HG02973 (cell line): ENCODE measurements around the gene APP.
"Not testable (repeated sequence)": the region's sequence is repeated elsewhere in the genome, so short reads cannot be mapped to it uniquely, and the experiment has no call there.

ENCODE experiments used
- ATAC-seq: cut with Tn5 transposase; IDR thresholded peaks from one replicate; pipeline ENCODE4 v1.9.1; 2021; ENCODE audit warnings: moderate library complexity; ENCODE audit not compliant: unreplicated experiment

APP gene

DNA sequence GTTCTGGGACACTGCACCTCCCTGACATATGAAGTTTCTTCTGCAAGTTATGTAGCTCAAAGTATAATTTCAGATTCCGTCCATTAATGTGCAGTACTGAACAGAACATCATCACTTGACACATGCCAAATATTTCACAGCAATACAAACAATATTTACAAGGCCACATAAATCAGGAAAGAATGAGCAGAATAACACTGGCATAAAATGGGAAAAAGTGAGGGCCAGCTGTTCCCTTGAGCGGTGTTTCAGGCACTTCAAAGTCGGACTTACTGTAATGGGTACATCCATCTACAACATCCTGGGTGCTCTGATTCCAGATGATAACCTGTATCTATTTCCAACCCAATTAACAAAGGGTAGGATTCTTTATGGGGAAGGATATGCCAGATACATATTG is 217.4 kb downstream of the APP start:
- ATAC-seq: no peak

DNA sequence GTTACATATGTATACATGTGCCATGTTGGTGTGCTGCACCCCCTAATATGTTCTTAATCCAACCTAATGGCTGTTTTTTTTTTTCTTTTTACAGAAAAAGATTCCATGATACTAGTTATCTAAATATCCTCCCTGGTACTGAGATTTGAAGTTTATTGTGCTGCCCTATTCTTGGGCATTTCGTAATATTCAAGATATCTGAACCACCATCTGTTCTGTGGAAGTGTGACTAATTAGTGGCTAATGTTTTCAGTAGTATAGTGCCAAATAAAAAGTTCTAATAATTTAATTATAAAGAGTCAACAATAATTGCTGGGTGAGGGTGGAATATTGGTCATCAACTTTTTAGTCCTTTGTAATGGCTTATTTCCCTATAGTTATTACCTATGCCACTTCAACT is 218.3 kb downstream of the APP start:
- ATAC-seq: no peak

DNA sequence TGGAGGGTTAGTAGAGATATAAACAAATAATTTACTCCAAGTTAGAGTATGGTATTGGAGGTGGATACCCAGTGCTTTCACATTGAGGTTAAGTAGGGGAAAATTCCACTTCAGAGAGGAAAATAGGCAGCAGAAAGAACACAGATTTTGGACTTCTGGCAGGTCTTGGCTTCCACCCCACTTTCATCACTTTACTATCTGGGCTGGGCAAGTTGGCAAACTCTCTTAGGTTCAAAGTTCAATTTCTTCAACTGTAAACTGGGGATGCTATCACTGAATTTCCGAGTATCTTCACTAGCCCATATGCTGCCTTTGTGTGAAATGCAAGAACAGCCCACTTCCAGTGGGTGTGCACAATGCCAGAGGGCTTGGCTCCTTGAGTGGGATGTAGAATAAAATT is 220.9 kb downstream of the APP start:
- no peak for ATAC-seq

DNA sequence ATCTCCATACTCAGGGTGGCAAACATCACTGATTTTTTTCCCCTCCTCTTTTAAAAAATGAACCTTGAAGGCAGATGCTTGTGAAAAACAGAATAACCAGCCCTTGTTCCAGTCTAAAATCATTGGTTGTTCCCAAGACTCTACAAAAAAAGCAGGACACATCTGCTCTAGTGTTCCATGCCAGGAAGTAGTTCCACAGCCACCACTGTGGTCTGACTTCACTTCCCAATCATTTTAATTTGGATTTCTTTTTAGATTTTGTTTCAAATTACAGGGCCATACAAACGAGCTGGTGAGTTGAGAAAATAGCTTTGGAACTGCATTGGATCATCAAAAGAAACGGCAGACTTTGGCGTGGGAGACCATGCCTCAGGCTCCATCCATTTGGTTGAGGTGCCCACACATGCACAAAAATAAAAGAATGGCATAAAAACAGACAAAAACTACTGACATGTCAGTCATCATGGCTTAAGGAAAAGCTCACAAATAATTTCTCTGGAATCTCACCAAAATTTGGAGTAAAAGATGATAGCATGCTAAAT is 225.8 kb downstream of the APP start:
- no peak for ATAC-seq

DNA sequence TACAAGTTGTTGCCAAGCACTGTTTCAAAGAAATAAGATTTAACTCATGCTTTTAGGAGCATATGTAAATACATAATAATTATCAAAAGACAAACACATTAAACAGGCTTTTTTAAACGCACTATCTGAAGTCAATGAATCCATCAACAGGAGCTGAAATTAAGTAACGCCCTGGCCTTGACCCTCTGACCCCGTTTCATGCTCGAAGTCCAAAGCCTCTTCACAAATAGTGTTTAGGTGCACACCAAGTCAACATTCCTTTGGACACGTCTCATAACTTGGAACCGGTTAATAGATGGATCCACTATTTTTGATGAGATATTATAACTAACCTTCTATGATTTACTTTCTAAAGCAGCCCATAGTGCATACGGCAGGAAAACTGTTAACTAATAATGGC is 226.5 kb downstream of the APP start:
- no peak for ATAC-seq

DNA sequence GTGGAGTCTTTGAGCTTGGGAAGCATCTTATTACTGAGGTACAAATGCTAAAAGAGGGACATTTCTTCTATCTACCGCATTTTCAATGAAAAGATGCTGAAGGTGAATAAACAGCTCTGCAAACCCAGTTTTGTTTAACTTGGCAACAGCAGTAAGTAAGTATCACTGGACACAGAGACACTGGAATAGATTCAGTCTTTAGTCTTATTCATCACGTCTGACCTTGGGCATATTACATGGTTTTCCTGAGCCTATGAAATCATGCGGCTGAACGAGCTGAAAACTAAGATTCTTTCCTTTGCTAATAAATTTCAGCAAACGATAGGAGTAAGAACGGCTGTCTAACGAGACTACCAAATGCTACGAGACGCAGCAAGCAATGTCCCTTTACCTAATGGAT is 228.4 kb downstream of the APP start:
- no peak for ATAC-seq

DNA sequence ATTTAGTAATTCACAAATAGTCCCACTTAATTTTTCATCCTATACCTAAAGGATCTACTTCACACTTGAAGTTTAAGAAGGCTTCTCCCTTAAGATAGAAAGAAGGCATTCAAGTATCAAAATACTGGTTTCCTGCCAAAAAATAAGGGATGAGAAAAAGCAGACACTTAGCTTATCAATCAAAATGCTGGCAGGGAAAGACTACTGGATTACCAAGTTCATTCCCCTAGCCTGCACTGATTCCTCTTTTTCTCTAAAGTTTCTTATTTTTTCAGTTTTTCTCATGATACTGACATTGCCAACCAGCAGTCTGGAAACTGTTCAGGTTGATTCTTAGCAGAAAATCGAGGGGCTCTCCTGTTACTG is 231.2 kb downstream of the APP start:
- ATAC-seq: no peak

DNA sequence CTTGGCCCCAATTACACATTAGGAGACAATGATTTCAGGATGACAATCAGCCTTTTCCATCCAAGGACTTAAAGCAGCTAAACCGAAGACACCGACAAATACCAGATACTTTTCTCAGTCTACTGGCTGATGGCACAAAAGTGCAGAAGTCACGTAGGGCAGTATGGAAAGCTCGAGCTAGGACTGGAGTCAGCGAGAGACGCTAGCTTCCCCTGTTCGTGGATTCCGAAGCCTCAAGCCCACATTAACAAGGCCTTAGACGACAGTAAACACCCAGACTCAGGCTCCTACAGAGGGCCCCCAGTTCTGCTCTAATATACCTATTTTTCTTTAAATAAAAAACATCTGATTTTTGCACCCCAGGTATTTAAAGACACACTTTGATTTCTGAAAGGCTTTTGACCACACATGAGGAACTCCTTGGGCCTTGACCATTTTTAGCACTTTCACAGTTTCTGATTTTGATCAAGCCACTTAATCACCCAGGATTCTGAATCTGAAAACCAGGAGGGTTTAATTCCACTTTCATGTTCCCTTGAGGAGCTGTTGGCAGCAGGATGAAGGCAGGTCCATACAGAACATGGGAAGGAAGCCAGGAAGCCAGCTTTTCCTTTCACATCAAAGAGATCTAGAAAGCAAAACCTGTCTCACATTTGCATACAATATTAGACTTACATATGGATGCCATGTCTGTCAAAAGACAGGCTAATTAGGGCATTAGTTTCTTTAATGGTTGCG is 231.7 kb downstream of the APP start:
- no peak for ATAC-seq

DNA sequence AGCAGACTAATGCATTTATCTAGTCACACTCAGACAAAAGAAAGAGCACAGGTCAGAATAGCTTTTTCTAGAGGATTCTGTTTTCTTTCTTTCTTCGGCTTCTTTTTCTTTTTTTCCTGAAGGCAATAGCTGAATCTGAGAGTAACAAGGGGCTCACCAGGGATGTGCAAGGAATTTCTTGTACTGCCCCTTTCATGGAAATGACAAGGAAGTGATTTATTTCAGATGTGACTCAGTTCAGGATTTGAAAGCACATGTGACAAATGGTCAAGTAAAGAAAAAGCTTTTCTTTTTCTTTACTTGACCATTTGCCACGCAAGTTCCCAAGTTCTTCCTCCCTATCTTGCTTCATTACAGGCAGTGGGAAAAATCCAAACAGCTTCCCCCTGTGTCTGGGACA is 233.8 kb downstream of the APP start:
- no peak for ATAC-seq

DNA sequence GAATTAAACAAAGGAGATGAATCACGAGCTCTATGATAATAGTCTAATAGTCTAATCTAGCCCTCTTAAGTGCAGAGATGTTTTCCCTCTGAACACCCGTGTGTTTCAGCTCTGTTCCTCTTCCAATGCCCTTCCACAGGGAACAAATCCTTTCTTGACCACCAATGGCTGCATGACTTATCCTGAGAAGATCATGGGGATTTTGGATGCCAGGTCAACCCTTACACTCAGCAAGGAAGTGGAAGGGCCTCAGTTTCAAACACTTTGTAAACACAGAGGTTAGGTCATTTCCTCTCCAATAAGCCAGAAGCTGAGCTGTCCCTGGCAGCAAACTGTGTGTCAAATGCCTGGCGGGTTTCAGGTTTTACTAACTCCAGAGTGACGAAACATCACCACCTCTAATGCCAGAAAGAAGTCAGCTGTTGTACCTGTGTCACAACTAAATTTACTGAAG is 235.8 kb downstream of the APP start:
- ATAC-seq: no peak

DNA sequence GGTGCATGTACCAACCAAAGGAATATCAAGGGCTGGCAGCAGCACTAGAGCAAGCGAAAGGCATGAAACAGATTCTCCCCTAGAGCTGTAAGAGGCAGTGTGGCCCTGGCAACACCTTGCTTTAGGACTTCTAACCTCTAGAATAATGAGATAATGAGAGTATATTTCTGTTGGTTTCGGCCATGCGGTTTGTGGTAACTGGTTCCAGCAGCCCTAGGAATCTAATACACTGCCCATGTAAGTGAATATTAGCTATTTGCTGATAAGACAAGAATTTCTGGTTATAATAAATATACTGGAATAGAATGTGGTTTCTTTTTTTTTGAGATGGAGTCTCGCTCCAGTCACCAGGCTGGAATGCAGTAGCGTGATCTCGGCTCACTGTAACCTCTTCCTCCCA is 236.4 kb downstream of the APP start:
- no peak for ATAC-seq

DNA sequence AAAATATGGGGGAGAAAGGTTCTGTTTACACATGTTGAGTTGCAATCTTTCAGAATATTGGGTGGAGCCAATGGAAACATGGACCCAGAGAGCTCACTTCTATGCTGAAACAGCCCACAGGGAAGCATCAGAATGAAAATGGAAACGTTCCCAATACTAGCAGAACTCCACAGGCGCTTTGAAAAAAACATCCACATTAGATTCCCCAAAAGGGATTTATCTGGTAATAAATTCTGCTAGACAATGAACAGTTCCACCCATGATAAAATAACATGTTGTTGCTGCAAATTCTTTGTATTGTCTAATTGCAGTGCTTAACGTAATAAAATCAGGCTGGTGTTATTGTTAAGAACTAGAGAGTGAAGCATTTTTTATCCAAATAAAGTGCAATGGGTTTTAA is 238.8 kb downstream of the APP start:
- no peak for ATAC-seq

DNA sequence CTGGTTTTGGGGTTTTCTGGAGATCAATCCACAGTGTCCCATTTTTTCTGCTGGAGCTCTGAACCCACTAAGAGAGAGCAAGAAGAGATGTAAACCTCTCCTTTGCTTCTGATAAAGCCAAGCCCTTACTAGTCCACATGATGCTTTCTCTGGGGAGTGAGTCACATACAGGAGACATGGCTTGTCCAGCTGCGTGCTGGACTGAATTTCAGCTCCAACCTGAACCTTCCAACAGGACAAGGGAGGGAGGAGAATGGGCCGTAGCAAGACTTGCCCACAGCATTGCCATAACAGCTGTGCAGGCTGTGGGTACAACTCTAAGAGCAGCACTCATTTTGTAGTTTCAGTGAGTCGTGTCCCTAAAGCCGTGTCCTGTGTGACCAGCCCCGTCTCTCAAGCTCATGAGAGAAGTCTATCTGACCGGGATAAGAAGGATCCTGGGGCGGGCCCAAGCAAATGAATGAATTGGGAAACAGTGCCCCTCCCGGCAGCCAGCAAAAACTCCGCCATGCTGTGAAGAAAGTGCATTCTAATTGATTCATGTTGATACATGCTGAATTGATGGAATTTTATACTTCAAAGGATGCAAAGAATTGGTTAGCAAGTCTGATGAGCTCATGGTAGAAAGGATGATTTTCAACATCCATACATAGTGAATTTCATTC is 240.6 kb downstream of the APP start:
- no peak for ATAC-seq

DNA sequence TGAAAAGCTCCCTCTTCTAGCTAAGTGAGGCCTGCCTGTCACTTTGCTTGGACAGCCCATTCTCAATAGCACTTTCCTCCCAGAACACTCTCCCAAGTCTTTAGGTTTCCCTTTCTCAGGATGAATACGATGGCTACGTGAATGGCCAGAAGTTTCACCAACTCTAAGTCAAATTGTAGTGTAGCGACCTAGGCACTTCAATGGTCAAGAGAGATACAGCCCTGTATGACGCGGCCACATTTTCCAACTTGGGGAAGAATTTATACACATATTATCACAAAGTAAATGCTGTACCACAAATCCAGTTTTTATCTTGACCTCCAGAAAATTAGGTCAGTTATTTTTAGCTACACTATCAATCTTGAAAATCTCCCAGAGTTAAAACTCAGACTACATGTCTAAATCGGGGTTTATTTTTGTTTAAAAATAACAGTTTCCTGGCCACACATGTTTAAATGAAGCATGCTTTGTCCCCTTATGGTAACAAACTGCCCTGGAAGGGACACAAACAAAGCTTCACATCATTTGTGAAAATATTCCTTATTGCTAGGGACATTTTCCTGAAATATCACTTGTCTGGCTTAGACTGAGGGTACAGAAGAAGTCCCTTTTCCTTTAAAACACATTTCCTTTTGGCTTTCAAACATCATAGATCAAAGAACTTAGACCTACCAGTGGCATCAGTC is 243.2 kb downstream of the APP start:
- ATAC-seq: no peak

DNA sequence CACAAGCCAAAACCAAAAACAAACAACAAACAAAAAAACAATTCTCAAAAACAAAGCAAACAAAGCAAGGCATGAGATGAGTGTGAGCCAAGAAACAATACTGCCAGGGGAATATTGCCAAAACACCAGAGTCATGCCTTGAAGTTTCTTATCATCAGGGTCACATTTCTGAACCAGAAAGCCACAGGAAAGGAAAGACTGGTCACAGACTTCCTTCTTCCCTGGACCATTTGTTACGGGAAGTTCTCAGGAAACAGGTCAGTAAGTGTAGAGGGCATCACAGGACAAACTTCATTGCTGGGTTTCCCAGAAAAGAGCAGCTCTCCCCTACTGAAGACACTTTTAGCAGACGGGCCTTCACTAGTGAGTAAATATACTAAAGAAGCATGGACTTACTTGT is 244.6 kb downstream of the APP start:
- no peak for ATAC-seq

DNA sequence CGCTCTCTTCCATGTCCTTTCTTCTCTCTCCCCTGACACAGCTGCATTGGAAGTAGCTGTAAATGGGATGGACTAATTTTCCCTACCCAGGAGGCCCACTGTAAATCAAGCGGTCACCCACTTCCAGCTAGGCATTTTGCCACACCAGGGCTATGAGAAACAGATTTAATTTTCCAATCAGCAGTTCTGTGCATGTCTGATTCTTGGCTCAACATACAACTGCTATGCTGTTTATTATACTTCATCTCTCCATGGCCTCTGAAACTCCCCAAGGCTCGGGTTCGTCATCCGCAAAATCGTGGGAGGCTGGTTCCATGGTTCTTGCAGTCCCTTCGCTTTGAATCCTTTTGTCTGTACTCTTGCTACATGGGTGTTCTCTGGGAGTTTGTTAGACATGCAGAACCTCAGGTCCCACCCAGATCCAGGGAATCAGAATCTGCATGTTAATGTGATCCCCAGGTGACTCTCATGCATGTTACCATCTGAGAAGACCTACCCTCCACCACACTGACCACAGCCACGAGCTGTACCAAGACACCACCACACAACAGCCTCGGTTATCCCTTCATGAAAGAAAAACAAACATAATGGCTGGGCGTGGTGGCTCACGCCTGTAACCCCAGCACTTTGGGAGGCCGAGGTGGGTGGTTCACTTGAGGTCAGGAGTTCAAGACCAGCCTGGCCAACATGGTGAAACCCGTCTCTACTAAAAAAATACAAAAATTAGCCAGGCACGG is 245.3 kb downstream of the APP start:
- no peak for ATAC-seq

DNA sequence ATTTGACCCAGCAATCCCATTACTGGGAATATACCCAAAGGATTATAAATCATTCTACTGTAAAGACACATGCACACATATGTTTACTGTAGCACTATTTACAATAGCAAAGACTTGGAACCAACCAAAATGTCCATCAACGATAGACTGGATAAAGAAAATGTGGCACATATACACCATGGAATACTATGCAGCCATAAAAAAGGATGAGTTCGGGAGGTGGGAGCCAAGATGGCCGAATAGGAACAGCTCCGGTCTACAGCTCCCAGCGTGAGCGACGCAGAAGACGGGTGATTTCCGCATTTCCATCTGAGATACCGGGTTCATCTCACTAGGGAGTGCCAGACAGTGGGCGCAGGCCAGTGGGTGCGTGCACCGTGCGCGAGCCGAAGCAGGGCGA is 252.4 kb downstream of the APP start:
- ATAC-seq: not testable (repeated sequence)

DNA sequence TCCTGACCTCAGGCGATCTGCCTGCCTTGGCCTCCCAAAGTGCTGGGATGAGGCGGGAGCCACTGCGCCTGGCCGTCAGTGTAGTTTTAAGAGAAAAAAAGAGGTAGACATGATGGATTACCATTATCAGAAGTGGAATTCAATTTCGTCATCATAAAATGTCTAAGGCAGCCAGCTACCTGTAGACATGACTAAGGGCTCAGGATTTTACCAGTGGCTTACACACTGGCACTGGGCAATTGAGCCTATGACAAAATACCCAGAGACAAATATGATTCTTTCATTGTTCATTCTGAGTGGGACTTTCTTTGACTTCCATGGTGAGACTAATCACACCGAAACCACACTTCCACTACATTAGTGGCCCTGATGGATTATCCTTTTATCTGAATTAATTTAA is 254.3 kb downstream of the APP start:
- ATAC-seq: no peak

DNA sequence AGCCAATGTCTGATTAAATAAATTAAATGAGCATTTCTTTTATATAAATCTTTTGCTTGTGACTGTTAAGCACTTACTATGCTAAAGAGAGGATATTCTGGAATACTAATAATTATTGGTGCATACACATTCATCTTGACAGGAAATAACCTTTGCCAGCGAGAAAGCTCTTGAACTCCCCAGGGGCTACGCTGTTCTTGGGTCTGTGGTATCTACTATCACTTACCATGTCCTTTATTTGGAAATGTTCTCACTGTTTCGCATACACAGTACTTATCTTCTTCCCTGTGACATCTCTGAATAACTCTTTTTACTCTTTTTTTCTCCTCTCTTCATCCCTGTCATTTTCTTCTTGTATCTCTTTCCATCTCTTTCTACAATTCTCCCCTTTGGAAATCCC is 257.1 kb downstream of the APP start:
- ATAC-seq: no peak

DNA sequence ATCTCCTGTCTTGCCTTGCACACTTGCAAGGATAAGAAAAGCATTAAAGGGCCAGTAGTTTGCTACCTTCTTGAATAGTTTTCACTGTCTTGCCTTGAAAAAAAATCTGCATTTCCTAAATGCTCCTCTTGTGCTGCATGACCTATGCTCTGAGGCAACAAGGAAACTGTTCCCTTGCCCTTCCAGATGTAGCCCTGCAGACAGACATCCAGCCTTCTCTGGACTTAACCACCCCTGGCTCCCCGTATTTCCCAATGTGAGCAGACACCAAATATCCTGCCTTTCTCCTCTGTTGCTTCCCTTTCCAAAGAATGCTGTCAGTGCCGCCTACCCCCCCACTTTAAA is 258.2 kb downstream of the APP start:
- no peak for ATAC-seq

DNA sequence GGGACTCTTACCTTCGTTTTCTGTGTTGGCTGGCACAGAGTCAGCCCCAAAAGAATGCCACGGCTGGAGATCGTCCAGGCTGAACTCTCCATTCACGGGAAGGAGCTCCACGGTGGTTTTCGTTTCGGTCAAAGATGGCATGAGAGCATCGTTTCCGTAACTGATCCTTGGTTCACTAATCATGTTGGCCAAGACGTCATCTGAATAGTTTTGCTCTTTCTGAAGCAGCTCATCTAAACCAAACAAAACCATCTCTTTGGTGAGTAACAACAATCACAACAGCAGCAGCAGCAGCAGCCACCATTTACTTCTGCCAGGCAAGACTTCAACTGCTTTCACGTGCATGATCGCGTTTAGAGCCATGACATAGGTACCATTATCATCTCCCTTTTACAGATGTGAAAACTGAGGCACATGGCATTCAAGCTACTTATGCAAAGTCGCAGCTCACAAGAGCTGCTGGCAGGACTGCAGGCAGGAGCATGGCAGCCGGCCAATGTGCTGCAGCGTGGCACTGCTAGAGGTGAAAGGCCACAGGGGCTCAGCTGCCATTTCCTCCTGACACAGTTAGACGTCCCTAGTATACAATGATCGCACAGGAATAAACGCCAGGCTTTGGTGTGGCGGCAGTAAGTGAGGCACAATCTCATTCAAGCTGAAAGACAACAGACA is 258.7 kb downstream of the APP start:
- no peak for ATAC-seq
